Testis (tissue), 2 donors: Measurements from ENCODE around the gene ORM2.

Experiments used
- POLR2A ChIP-seq: fragments of 450-650 bp; IDR thresholded peaks from one replicate; pipeline ENCODE4 v1.6.1; 2017; ENCODE audit warnings: antibody characterized with exemption, mild to moderate bottlenecking, moderate library complexity
- TF ChIP-seq, protein P1 (sequence below), 3 experiments: fragments of 450-650 bp in 2 of 3; fragments of 200-600 bp in 1 of 3; sonication (generic) in 1 of 3; IDR thresholded peaks; one replicate each; pipeline ENCODE4 v1.5.1; 2016 to 2019; ENCODE audit warnings: antibody characterized with exemption in 3 of 3, mild to moderate bottlenecking in 2 of 3, moderate library complexity in 1 of 3

DNA sequence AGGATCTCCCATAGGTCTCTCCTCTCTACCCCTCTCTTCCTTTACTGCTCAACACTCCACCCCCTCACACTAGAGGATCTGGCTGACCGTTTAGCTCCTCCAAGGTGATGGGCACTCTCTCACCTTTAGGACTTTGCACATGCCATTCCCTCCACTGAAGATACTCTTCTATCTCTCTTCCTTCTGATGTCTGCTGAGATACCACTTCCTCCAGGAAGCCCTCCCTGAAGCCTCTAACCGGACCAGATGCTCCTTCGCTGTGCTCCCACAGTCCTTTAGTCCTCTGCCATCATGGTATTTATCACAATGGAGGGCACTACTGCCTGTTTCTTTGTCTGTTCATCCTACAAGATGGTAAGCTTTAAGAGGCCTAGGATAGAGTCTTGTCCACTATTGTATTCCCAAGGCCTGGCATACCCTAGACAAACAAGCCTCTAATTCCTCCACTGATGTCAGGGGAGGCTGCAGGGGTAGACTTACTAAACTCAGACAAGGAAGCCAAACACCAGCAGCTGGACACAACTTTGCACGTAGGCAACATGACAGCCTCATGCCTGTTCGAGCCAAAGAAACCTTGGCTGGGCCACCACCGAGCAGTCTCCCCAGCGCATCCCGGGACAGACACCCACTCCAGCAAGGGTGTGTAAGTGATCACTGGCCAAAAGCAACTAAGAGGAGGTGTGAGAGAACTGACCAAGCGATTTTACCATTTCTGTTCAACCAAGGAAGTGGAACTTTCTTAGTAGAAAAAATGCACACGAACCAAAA is 20.2 kb downstream of the ORM2 start:
- no peak for TF ChIP-seq POLR2A
- TF ChIP-seq, protein P1, sequence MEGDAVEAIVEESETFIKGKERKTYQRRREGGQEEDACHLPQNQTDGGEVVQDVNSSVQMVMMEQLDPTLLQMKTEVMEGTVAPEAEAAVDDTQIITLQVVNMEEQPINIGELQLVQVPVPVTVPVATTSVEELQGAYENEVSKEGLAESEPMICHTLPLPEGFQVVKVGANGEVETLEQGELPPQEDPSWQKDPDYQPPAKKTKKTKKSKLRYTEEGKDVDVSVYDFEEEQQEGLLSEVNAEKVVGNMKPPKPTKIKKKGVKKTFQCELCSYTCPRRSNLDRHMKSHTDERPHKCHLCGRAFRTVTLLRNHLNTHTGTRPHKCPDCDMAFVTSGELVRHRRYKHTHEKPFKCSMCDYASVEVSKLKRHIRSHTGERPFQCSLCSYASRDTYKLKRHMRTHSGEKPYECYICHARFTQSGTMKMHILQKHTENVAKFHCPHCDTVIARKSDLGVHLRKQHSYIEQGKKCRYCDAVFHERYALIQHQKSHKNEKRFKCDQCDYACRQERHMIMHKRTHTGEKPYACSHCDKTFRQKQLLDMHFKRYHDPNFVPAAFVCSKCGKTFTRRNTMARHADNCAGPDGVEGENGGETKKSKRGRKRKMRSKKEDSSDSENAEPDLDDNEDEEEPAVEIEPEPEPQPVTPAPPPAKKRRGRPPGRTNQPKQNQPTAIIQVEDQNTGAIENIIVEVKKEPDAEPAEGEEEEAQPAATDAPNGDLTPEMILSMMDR (IDR thresholded peaks at IDR 0.05), result no peak
